Panc1 (cell line): ENCODE measurements around the gene EPB41L4B.

Experiments
- POLR2AphosphoS5 ChIP-seq: IDR thresholded peaks from 2 replicates; pipeline ENCODE4 v1.6.1; 2012; ENCODE audit warnings: mild to moderate bottlenecking, low read depth, low read length, moderate library complexity
- SIN3A ChIP-seq: IDR thresholded peaks from 2 replicates; pipeline ENCODE4 v1.6.1; 2012; ENCODE audit warnings: low read depth, mild to moderate bottlenecking, low read length, moderate library complexity, borderline replicate concordance; ENCODE audit not compliant: insufficient read depth
- TCF7L2 ChIP-seq: IDR thresholded peaks from 2 replicates; pipeline ENCODE4 v1.6.1; 2011; ENCODE audit warnings: mild to moderate bottlenecking, low read depth, low read length, inconsistent platforms
- TF ChIP-seq, protein P1 (sequence below): fragments of 450-650 bp; IDR thresholded peaks from 2 replicates; pipeline ENCODE4 v1.5.1; 2017; ENCODE audit warnings: mild to moderate bottlenecking
- TF ChIP-seq, protein P2 (sequence below), 2 experiments: IDR thresholded peaks; 2 replicates each; pipeline ENCODE4 v1.6.1; 2011 to 2012; ENCODE audit warnings: low read depth in 2 of 2, control low read depth in 1 of 2, low read length in 1 of 2, mild to moderate bottlenecking in 1 of 2, moderate library complexity in 1 of 2; ENCODE audit not compliant: insufficient read depth in 1 of 2

DNA sequence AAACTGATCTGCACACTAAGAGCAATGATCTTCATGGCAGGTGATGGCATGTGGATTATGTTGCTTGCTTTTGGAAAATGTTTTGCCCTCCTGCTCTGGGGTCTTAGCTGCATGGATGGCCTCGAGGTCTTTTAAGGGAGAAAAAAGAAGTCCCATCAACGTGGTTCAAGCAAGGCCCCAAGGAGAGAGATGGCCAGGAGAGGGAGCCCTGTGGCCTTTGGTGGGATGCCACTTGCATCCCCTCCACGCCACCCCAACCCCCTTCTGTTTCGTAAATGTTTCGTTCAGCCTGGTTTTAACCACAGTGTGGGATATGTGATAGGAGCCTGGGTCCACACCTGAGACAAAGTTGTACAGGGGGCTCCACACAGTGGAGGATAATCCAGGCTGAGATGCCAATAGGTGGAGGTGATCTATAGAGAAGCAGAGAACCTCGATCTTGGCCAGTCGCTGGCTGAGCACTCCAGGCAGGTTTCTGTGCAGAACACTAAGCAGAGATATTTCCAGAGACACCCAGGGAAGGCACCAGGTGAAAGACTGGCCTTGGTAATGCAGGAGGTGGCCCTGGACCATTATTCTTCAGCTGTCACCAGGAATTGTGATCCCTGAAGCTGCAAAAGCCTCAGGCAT is 128.0 kb downstream of the EPB41L4B start:
- TF ChIP-seq, protein P1, sequence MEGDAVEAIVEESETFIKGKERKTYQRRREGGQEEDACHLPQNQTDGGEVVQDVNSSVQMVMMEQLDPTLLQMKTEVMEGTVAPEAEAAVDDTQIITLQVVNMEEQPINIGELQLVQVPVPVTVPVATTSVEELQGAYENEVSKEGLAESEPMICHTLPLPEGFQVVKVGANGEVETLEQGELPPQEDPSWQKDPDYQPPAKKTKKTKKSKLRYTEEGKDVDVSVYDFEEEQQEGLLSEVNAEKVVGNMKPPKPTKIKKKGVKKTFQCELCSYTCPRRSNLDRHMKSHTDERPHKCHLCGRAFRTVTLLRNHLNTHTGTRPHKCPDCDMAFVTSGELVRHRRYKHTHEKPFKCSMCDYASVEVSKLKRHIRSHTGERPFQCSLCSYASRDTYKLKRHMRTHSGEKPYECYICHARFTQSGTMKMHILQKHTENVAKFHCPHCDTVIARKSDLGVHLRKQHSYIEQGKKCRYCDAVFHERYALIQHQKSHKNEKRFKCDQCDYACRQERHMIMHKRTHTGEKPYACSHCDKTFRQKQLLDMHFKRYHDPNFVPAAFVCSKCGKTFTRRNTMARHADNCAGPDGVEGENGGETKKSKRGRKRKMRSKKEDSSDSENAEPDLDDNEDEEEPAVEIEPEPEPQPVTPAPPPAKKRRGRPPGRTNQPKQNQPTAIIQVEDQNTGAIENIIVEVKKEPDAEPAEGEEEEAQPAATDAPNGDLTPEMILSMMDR, result peak; percentile 59
- TF ChIP-seq, protein P2, sequence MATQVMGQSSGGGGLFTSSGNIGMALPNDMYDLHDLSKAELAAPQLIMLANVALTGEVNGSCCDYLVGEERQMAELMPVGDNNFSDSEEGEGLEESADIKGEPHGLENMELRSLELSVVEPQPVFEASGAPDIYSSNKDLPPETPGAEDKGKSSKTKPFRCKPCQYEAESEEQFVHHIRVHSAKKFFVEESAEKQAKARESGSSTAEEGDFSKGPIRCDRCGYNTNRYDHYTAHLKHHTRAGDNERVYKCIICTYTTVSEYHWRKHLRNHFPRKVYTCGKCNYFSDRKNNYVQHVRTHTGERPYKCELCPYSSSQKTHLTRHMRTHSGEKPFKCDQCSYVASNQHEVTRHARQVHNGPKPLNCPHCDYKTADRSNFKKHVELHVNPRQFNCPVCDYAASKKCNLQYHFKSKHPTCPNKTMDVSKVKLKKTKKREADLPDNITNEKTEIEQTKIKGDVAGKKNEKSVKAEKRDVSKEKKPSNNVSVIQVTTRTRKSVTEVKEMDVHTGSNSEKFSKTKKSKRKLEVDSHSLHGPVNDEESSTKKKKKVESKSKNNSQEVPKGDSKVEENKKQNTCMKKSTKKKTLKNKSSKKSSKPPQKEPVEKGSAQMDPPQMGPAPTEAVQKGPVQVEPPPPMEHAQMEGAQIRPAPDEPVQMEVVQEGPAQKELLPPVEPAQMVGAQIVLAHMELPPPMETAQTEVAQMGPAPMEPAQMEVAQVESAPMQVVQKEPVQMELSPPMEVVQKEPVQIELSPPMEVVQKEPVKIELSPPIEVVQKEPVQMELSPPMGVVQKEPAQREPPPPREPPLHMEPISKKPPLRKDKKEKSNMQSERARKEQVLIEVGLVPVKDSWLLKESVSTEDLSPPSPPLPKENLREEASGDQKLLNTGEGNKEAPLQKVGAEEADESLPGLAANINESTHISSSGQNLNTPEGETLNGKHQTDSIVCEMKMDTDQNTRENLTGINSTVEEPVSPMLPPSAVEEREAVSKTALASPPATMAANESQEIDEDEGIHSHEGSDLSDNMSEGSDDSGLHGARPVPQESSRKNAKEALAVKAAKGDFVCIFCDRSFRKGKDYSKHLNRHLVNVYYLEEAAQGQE (IDR thresholded peaks at IDR 0.05; ENCODE audit: insufficient read depth in 1 of 2, low read depth in 2 of 2, low read length in 1 of 2), result no peak
- TF ChIP-seq POLR2AphosphoS5, result no peak
- no peak for TF ChIP-seq SIN3A
- no peak for TF ChIP-seq TCF7L2
